Testis (tissue), 5 donors: ENCODE measurements around the gene NMS. TPM values are rescaled to one million over a fixed set of nuclear protein-coding genes. Genes with fewer than 3 reads are reported as not detected.

Experiments
- DNase-seq: peaks from one replicate; pipeline ENCODE4 v3.0.0-alpha.2; 2019
- H3K27ac ChIP-seq, 2 donors: fragments of 200-600 bp; sonication (generic); one replicate each; pipeline ENCODE4 v1.5.1; 2019
- H3K27me3 ChIP-seq: fragments of 200-600 bp; sonication (generic); one replicate; pipeline ENCODE4 v1.5.1; 2019
- H3K36me3 ChIP-seq: fragments of 200-600 bp; sonication (generic); one replicate; pipeline ENCODE4 v1.5.1; 2017; ENCODE audit warnings: low read depth; ENCODE audit errors: missing control alignments
- H3K4me1 ChIP-seq: fragments of 200-600 bp; sonication (generic); one replicate; pipeline ENCODE4 v1.5.1; 2019
- H3K4me3 ChIP-seq, 2 donors: fragments of 200-600 bp; sonication (generic); one replicate each; pipeline ENCODE4 v1.5.1; 2017 to 2019
- H3K9me3 ChIP-seq: fragments of 200-600 bp; sonication (generic); one replicate; pipeline ENCODE4 v1.5.1; 2017
- CTCF ChIP-seq, 3 experiments: fragments of 450-650 bp in 2 of 3; fragments of 200-600 bp in 1 of 3; sonication (generic) in 1 of 3; IDR thresholded peaks; one replicate each; pipeline ENCODE4 v1.5.1; 2016 to 2019; ENCODE audit warnings: antibody characterized with exemption in 3 of 3, mild to moderate bottlenecking in 2 of 3, moderate library complexity in 1 of 3
- POLR2A ChIP-seq: fragments of 450-650 bp; IDR thresholded peaks from one replicate; pipeline ENCODE4 v1.6.1; 2017; ENCODE audit warnings: antibody characterized with exemption, mild to moderate bottlenecking, moderate library complexity
- WGBS, 2 donors: methylation state at CpG; one replicate each; pipeline ENCODE4 v1.1.5; 2018; 5-methylcytosine and 5-hydroxymethylcytosine counted together
- intact Hi-C: fragments of 100-400 bp; cut with DNase I; formaldehyde crosslinking; loops from one replicate; pipeline ENCODE4 v1.15.1; 2023; ENCODE audit warnings: low total_unique reads
- long read RNA-seq, 2 donors: transcript quantifications; one replicate each; lab custom pipeline, GENCODE V29; 2026
- polyA plus RNA-seq: library from polyadenylated mRNA; stranded (reverse); fragments of 350-450 nt; fragmentation: Illumina TruSeq; extraction: RNeasy Lipid Tissue Mini Kit (QIAGEN cat#74804); gene quantifications from one replicate; pipeline ENCODE4 v1.2.3, GENCODE V29; 2014; ENCODE audit warnings: low read depth, low replicate concordance; ENCODE audit not compliant: insufficient read depth
- total RNA-seq, 2 donors: library from RNA; depleted of rRNA; stranded (reverse); fragments of >200 nt; gene quantifications; one replicate each; pipeline ENCODE4 v1.2.3, GENCODE V29; 2016

The NMS gene, protein sequence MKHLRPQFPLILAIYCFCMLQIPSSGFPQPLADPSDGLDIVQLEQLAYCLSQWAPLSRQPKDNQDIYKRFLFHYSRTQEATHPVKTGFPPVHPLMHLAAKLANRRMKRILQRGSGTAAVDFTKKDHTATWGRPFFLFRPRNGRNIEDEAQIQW
- total RNA-seq = not detected
- polyA plus RNA-seq = not detected
- long read RNA-seq, donor 1 = 0 reads
- long read RNA-seq, donor 2 = 0 reads

DNA sequence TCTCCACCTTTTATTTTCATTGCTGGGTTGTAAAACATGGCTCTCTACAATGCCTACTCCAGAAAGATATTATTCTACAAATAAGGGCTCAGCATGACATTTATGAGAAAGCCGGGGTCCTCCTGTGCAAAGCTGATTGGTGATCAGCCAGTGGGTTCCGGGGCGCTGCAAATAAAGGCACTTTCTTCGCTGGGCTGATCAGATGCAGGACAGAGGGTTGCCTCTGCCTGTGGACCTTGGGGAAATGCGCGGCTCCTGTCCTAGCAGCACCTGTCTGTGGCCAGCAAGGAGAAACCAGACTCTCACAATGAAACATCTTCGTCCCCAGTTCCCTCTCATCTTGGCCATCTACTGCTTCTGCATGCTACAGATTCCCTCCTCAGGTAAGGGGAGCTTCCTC lies at the start of gene NMS:
Gene NMS, plus strand, starts transcription at position 301 of the 400 bp plus-strand sequence. Its CDS starts 7 bp downstream, at position 308.
- no peaks in the 10 kb centered on the region for H3K9me3 ChIP-seq
- DNase-seq = no peak
- no peaks in the 10 kb centered on the region for H3K27me3 ChIP-seq
- intact Hi-C loops = no loop called here
- no peak within 1 kb of the TSS for H3K4me3 ChIP-seq
- TF ChIP-seq CTCF (IDR thresholded peaks at IDR 0.05) (no peak), POLR2A (no peak)
- H3K36me3 ChIP-seq = no peaks in the 10 kb centered on the region
- no peaks in the 10 kb centered on the region for H3K4me1 ChIP-seq
- no peak within 1 kb of the TSS for H3K27ac ChIP-seq
- WGBS, 2 donors = 67 to 68% methylated on average over 7 of the region's 7 CpGs

DNA sequence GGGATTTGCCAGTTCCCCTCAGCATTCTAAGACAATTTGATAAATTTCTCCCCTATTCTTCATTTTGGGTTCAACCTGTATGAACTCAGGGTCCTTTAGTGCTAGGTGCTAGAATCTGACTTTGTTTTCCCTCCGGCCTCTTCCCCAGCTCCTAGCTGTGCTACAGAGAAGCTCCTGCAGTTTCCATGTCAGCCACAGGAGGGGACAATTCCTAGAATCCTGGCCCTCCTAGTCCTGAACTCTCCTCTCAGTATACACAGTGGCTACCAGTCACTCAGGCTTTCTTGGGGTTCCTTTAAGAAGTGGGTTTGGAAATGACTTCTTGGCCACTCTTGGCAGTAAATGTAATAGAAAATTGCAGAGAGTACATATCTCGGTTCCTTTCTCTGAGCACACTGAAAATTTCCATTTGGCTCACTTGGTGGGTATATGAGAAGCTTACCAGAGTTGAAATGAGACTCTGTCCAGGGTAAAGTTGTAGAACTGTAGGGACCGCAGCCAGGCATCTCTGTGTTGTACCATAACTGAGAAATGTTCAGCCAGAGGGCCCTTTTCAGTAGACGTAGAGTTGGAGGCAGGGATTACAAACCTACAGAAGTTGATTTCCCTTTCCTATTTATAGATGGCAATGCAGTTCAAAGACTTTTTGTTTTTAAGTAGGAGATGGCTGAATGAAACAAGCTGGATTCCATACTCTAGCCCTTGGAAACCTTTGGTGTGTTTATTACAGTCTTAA lies 47.8 kb upstream of the NMS start:
- no peak for TF ChIP-seq POLR2A
- peak; percentile 35 to 41 (median 35) for TF ChIP-seq CTCF (IDR thresholded peaks at IDR 0.05)
- 91 to 92% methylated on average over 4 of the region's 4 CpGs for WGBS, 2 donors
- no peaks in the 10 kb centered on the region for H3K9me3 ChIP-seq
- no peaks in the 10 kb centered on the region for H3K36me3 ChIP-seq
- H3K27ac ChIP-seq = no peak overlapping the region
- H3K27me3 ChIP-seq = no peaks in the 10 kb centered on the region
- intact Hi-C loops = no loop called here
- H3K4me3 ChIP-seq = no peak overlapping the region
- DNase-seq = peak; percentile 61
- H3K4me1 ChIP-seq = no peaks in the 10 kb centered on the region

GRCh38 chr2:100423631-100424030 lies 46.7 kb upstream of the NMS start:
- 93 to 100% methylated on average over 1 of the region's 1 CpG for whole genome bisulfite sequencing, 2 donors
- intact Hi-C loops = no loop called here
- H3K27me3 ChIP-seq = no peaks in the 10 kb centered on the region
- no peak overlapping the region for H3K4me3 ChIP-seq
- no peak for TF ChIP-seq CTCF (IDR thresholded peaks at IDR 0.05)
- TF ChIP-seq POLR2A = no peak
- no peaks in the 10 kb centered on the region for H3K9me3 ChIP-seq
- DNase-seq = no peak
- no peaks in the 10 kb centered on the region for H3K36me3 ChIP-seq
- no peaks in the 10 kb centered on the region for H3K4me1 ChIP-seq
- H3K27ac ChIP-seq = no peak overlapping the region

- H3K27ac ChIP-seq = no peak overlapping the region
- TF ChIP-seq POLR2A (no peak), CTCF (IDR thresholded peaks at IDR 0.05) (no peak)
- no peaks in the 10 kb centered on the region for H3K36me3 ChIP-seq
- H3K9me3 ChIP-seq = no peaks in the 10 kb centered on the region
- no peaks in the 10 kb centered on the region for H3K27me3 ChIP-seq
- 82 to 89% methylated on average over 4 of the region's 4 CpGs for WGBS, 2 donors
- intact Hi-C loops = no loop called here
- H3K4me3 ChIP-seq = no peak overlapping the region
- no peaks in the 10 kb centered on the region for H3K4me1 ChIP-seq
- DNase-seq = no peak
These were observed 45.9 kb upstream of the NMS start for GRCh38 chr2:100424277-100424875.
